SH-SY5Y (cell line): ENCODE data around the gene FIGN.

ENCODE experiments used
- GATA2 ChIP-seq: IDR thresholded peaks from 2 replicates; pipeline ENCODE4 v1.6.1; 2011; ENCODE audit warnings: mild to moderate bottlenecking, low read depth, low read length
- GATA3 ChIP-seq: IDR thresholded peaks from 2 replicates; pipeline ENCODE4 v1.6.1; 2011; ENCODE audit warnings: low read depth, mild to moderate bottlenecking, low read length, moderate library complexity

FIGN gene

GRCh38 chr2:163756588-163756987 is 20.8 kb upstream of the FIGN start:
- TF ChIP-seq GATA2 (no peak), GATA3 (no peak)

GRCh38 chr2:163755366-163755765 is 19.6 kb upstream of the FIGN start:
- TF ChIP-seq GATA3 (no peak), GATA2 (no peak)

GRCh38 chr2:163753726-163754125 is 17.9 kb upstream of the FIGN start:
- TF ChIP-seq GATA3 (no peak), GATA2 (no peak)

- no peak for TF ChIP-seq GATA3
- no peak for TF ChIP-seq GATA2
Measured at GRCh38 chr2:163752267-163752666, 16.5 kb upstream of the FIGN start.

GRCh38 chr2:163751696-163752095 is 15.9 kb upstream of the FIGN start:
- TF ChIP-seq GATA2 (no peak), GATA3 (no peak)

- no peak for TF ChIP-seq GATA2
- TF ChIP-seq GATA3, result no peak
Measured at GRCh38 chr2:163748420-163748819, 12.6 kb upstream of the FIGN start.

GRCh38 chr2:163741435-163741834 is 5.6 kb upstream of the FIGN start:
- no peak for TF ChIP-seq GATA3
- no peak for TF ChIP-seq GATA2

GRCh38 chr2:163737563-163737962 is 1.8 kb upstream of the FIGN start:
- TF ChIP-seq GATA2 (no peak), GATA3 (no peak)

- no peak for TF ChIP-seq GATA2
- TF ChIP-seq GATA3, result no peak
Measured at GRCh38 chr2:163737190-163737439, 1.3 kb upstream of the FIGN start.

GRCh38 chr2:163736433-163737189 is 803 bp upstream of the FIGN start:
- TF ChIP-seq GATA3 (no peak), GATA2 (no peak)

GRCh38 chr2:163734881-163735684 is 725 bp downstream of the FIGN start:
- no peak for TF ChIP-seq GATA2
- TF ChIP-seq GATA3, result no peak

- TF ChIP-seq GATA3 (no peak), GATA2 (no peak)
Measured at GRCh38 chr2:163734401-163734800, 1.4 kb downstream of the FIGN start.

- TF ChIP-seq GATA2, result no peak
Measured at GRCh38 chr2:163733956-163734355, 1.9 kb downstream of the FIGN start.

GRCh38 chr2:163733301-163733938 is 2.4 kb downstream of the FIGN start:
- TF ChIP-seq GATA3 (no peak), GATA2 (no peak)

- TF ChIP-seq GATA3 (no peak), GATA2 (no peak)
Measured at GRCh38 chr2:163732727-163733126, 3.1 kb downstream of the FIGN start.
